Retinal pigment epithelial cell (primary cell): Measurements from ENCODE around the gene MFN2.
"Not testable (repeated sequence)": the region's sequence is repeated elsewhere in the genome, so short reads cannot be mapped to it uniquely, and the experiment has no call there.

ENCODE experiments used
- DNase-seq: peaks from one replicate; pipeline ENCODE4 v3.0.0-alpha.2; 2010; ENCODE audit warnings: low read depth
- H3K4me3 ChIP-seq: 2 replicates; pipeline ENCODE4 v1.5.1; 2011; ENCODE audit warnings: mild to moderate bottlenecking, low read length, control low read depth, moderate library complexity
- CTCF ChIP-seq: conservative IDR thresholded peaks from 2 replicates; pipeline ENCODE4 v1.5.1; 2011; ENCODE audit warnings: low read depth, low read length, control low read depth, inconsistent platforms

Gene MFN2

GRCh38 chr1:12035312-12035711 is 55.1 kb downstream of the MFN2 start:
- no peak for DNase-seq
- no peak overlapping the region for H3K4me3 ChIP-seq
- TF ChIP-seq CTCF: no peak

GRCh38 chr1:12037486-12038355 is 57.5 kb downstream of the MFN2 start:
- no peak for DNase-seq
- no peak for TF ChIP-seq CTCF
- no peak overlapping the region for H3K4me3 ChIP-seq

- no peak overlapping the region for H3K4me3 ChIP-seq
- no peak for TF ChIP-seq CTCF
- no peak for DNase-seq
Observed at GRCh38 chr1:12038356-12039163, 58.3 kb downstream of the MFN2 start.

- DNase-seq: no peak
Observed at GRCh38 chr1:12039164-12039525, 58.9 kb downstream of the MFN2 start.

GRCh38 chr1:12039824-12040456 is 59.7 kb downstream of the MFN2 start:
- not testable (repeated sequence) for H3K4me3 ChIP-seq, DNase-seq

More at GRCh38 chr1:12039164-12039525, 58.9 kb downstream of the MFN2 start:
- TF ChIP-seq CTCF: no peak
- no peak overlapping the region for H3K4me3 ChIP-seq

- DNase-seq: no peak
- H3K4me3 ChIP-seq: no peak overlapping the region
- no peak for TF ChIP-seq CTCF
Observed at GRCh38 chr1:12040457-12041051, 60.3 kb downstream of the MFN2 start.

GRCh38 chr1:12044187-12044877 is 64.1 kb downstream of the MFN2 start:
- not testable (repeated sequence) for DNase-seq, H3K4me3 ChIP-seq
